Pancreas (tissue), 10 donors: ENCODE measurements around the gene LHX5. TPM values are rescaled to one million over a fixed set of nuclear protein-coding genes. Genes with fewer than 3 reads are reported as not detected.

Source experiments
- ATAC-seq, 4 donors: fragments of 200-7000 bp; cut with Tn5 transposase; one replicate each; pipeline versions ENCODE4 v1.8.0 to v1.9.1; 2020; ENCODE audit warnings: mild to moderate bottlenecking in 4 of 4, moderate library complexity in 4 of 4
- DNase-seq, 6 donors: peaks; one replicate each; pipeline ENCODE4 v3.0.0-alpha.2; 2020
- FAIRE-seq: peaks from 2 replicates; lab custom pipeline; 2012; peaks lifted over from hg19 to GRCh38; lab: Jason Lieb, UNC
- H3K27ac ChIP-seq, 4 donors: fragments of 200-600 bp; sonication (generic); 1 replicate in 3 of 4; 2 replicates in 1 of 4; pipeline versions ENCODE4 v1.5.0 to v1.8.0; 2020
- H3K27me3 ChIP-seq, 4 donors: fragments of 200-600 bp; one replicate each; pipeline ENCODE4 v1.8.0; 2021
- H3K36me3 ChIP-seq, 3 donors: fragments of 200-600 bp; sonication (generic) in 1 of 3; one replicate each; pipeline versions ENCODE4 v1.5.0 to v1.8.0; 2020 to 2021
- H3K4me1 ChIP-seq, 3 donors: fragments of 200-600 bp; one replicate each; pipeline ENCODE4 v1.8.0; 2021
- H3K4me3 ChIP-seq, 4 donors: fragments of 200-600 bp; sonication (generic) in 2 of 4; one replicate each; pipeline versions ENCODE4 v1.5.0 to v1.8.0; 2020 to 2021
- H3K9me3 ChIP-seq, 4 donors: fragments of 200-600 bp; one replicate each; pipeline ENCODE4 v1.8.0; 2021
- CTCF ChIP-seq, 4 donors: fragments of 200-600 bp; sonication (generic) in 3 of 4; IDR thresholded peaks; one replicate each; pipeline versions ENCODE4 v1.5.0 to v1.8.0; 2021; ENCODE audit warnings: antibody characterized with exemption in 4 of 4
- WGBS, 2 donors: extraction: QIAGEN DNeasy Blood & Tissue Kit; methylation state at CpG; one replicate each; pipeline ENCODE4 v1.1.7; 2013; 5-methylcytosine and 5-hydroxymethylcytosine counted together
- intact Hi-C, 3 donors: fragments of 100-400 bp; cut with DNase I; formaldehyde crosslinking; loops; one replicate each; pipeline versions ENCODE4 v1.11.1 to v1.14.2; 2022
- polyA plus RNA-seq, 2 donors: library from polyadenylated mRNA; stranded (reverse); fragments of 200-250 nt; gene quantifications; one replicate each; pipeline ENCODE4 v1.2.3, GENCODE V29; 2013
- total RNA-seq, 6 donors: library from RNA; stranded (reverse); fragmentation: NEBNext Ultra II Directional in 4 of 6; extraction: Animal tissue kit (Norgen Biotek cat#: 25700) in 4 of 6; gene quantifications; one replicate each; pipeline versions ENCODE4 v1.2.1 to v1.2.4, GENCODE V29; 2021 to 2023
- donor health status: healthy with polysubstance abuse.
- donor health status: DM: no; HTN: no; CAD: no; lungs with moderate emphysema.
- donor health status: DM: no; HTN: no; CAD: no.
- donor health status: control.
- donor health status: control.
- donor health status: Bipolar disorder and iron deficiency.
- donor health status: DM: yes; HTN: yes; CAD: no.
- donor health status: DM: no; HTN: no; CAD: no.
- donor health status: DM: no; HTN: no; CAD: no.
- donor health status: DM: yes; HTN: yes; CAD: no.

The LHX5 gene
- total and polyA plus RNA-seq, 8 donors, result not detected

DNA sequence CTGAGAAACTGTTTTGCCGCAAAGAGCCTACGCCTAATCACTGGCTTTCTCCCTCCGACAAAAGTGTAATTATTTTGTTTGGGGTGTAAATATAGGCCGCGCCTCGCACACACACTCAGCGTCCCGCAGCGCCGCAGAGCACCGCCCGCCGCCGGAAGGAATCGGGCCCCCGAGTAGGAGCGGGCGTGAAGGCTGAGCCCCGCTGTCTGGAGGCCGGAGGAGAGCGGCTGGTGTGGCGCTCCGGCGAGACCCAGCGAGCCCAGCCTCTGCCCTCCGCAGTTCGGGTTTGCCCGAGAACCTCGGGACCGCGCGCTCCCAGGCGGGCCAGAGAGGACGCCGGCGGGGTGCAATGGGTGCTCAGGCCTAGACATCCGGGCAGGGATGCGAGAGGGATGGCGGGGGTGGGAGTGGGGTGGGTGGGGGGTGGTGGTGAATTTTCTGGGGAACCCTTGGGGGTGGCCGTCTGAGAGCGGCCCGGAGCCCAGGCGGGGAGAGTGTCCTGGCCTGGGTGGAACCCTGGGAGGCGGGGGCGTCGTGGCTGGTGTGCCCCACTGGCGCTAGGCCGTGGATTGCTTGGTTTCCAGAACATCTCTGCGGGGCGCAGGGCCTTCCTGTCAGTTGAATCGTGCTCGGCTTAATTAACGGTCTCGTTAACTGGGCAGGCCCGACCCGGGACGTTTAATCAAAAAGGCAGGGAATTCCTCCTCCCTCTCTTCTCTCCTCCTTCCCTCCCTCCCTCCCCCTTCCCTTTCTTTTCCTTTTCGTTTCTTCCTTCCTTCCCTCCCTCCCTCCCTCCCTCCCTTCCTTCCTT is 4.7 kb upstream of the LHX5 start:
- ATAC-seq, result no peak
- Histone ChIP-seq H3K4me3 (no peak overlapping the region), H3K9me3 (no peaks in the 10 kb centered on the region), H3K27ac (no peak overlapping the region), H3K27me3 (peaks cover 0 to 37% (median 15%) of the 10 kb centered on the region in 4 donors), H3K4me1 (no peaks in the 10 kb centered on the region), H3K36me3 (no peaks in the 10 kb centered on the region)
- FAIRE-seq, result no peak
- intact Hi-C loops, result no loop called here
- WGBS, 2 donors, result 3% methylated on average over 43 to 58 of the region's 58 CpGs
- no peak for DNase-seq
- TF ChIP-seq CTCF (IDR thresholded peaks at IDR 0.05), result no peak

GRCh38 chr12:113475451-113476175 is 3.9 kb upstream of the LHX5 start:
- H3K4me3 ChIP-seq, result no peak overlapping the region
- ATAC-seq (no peak), FAIRE-seq (no peak), DNase-seq (no peak)
- intact Hi-C loops, result no loop called here
- no peaks in the 10 kb centered on the region for H3K4me1 ChIP-seq
- H3K27ac ChIP-seq, result no peak overlapping the region
- H3K36me3 ChIP-seq, result no peaks in the 10 kb centered on the region
- peaks cover 0 to 29% (median 13%) of the 10 kb centered on the region in 4 donors for H3K27me3 ChIP-seq
- no peaks in the 10 kb centered on the region for H3K9me3 ChIP-seq
- 2% methylated on average over 42 to 50 of the region's 50 CpGs for WGBS, 2 donors
- no peak for TF ChIP-seq CTCF (IDR thresholded peaks at IDR 0.05)

GRCh38 chr12:113474635-113475436 is 3.2 kb upstream of the LHX5 start:
- DNase-seq (no peak), FAIRE-seq (no peak), ATAC-seq (no peak)
- H3K4me3 ChIP-seq, result no peak overlapping the region
- no peaks in the 10 kb centered on the region for H3K9me3 ChIP-seq
- no peak overlapping the region for H3K27ac ChIP-seq
- H3K36me3 ChIP-seq, result no peaks in the 10 kb centered on the region
- no peak for TF ChIP-seq CTCF (IDR thresholded peaks at IDR 0.05)
- WGBS, 2 donors, result 3 to 4% methylated on average over 19 of the region's 19 CpGs
- H3K27me3 ChIP-seq, result peaks cover 0 to 23% (median 12%) of the 10 kb centered on the region in 4 donors
- intact Hi-C loops, result no loop called here
- no peaks in the 10 kb centered on the region for H3K4me1 ChIP-seq

DNA sequence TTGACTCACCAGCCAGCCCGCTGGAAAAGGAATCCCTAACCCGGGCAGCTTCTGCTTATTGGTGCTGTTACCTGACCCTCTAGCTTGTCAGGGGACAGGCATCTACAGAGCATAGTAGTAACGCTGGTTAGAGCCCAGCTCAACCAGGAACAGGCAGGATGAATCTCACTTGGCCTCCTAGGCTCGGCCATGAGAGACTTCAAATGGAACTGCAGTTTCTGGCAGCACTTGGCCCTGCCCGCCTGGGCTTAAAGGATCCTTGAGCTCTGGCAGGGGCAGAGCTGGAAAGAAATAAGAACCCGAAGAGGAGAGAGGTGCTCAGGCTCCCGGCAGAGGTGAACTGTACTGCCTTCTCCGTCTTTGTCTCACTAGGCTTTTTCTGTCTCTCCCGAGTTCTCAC is 2.3 kb upstream of the LHX5 start:
- DNase-seq (no peak), ATAC-seq (no peak), FAIRE-seq (no peak)
- H3K27ac ChIP-seq, result no peak overlapping the region
- H3K4me3 ChIP-seq, result no peak overlapping the region
- no peaks in the 10 kb centered on the region for H3K4me1 ChIP-seq
- TF ChIP-seq CTCF (IDR thresholded peaks at IDR 0.05), result no peak
- no peaks in the 10 kb centered on the region for H3K36me3 ChIP-seq
- peaks cover 0 to 21% (median 8%) of the 10 kb centered on the region in 4 donors for H3K27me3 ChIP-seq
- 5 to 7% methylated on average over 9 of the region's 9 CpGs for WGBS, 2 donors
- intact Hi-C loops, result no loop called here
- H3K9me3 ChIP-seq, result no peaks in the 10 kb centered on the region
